Skeletal muscle tissue (tissue), 4 donors: ENCODE data around the gene ANTXR2. TPM values are rescaled to one million over a fixed set of nuclear protein-coding genes. Genes with fewer than 3 reads are reported as not detected.

Experiments
- H3K27ac ChIP-seq: one replicate; pipeline ENCODE4 v1.7.0; 2013; ENCODE audit warnings: mild to moderate bottlenecking, low read depth, low read length, inconsistent platforms
- H3K27me3 ChIP-seq, 3 donors: one replicate each; pipeline ENCODE4 v1.7.0; 2013; ENCODE audit warnings: low read length in 3 of 3; ENCODE audit not compliant: control insufficient read depth in 3 of 3, insufficient read depth in 3 of 3
- H3K36me3 ChIP-seq, 3 donors: one replicate each; pipeline ENCODE4 v1.7.0; 2013; ENCODE audit warnings: low read length in 3 of 3; ENCODE audit not compliant: control insufficient read depth in 3 of 3, insufficient read depth in 3 of 3
- H3K4me1 ChIP-seq, 3 donors: one replicate each; pipeline ENCODE4 v1.7.0; 2013; ENCODE audit warnings: low read length in 3 of 3, mild to moderate bottlenecking in 3 of 3; ENCODE audit not compliant: control insufficient read depth in 3 of 3, insufficient read depth in 3 of 3
- H3K4me3 ChIP-seq, 3 donors: one replicate each; pipeline ENCODE4 v1.7.0; 2013; ENCODE audit warnings: low read length in 3 of 3
- H3K9ac ChIP-seq, 3 donors: one replicate each; pipeline ENCODE4 v1.7.0; 2013; ENCODE audit warnings: low read length in 3 of 3, mild to moderate bottlenecking in 3 of 3, moderate library complexity in 2 of 3, low read depth in 1 of 3
- H3K9me3 ChIP-seq, 3 donors: one replicate each; pipeline ENCODE4 v1.7.0; 2013; ENCODE audit warnings: low read length in 3 of 3; ENCODE audit not compliant: control insufficient read depth in 3 of 3
- total RNA-seq: library from RNA; depleted of rRNA; stranded (reverse); fragments of >200 nt; gene quantifications from one replicate; pipeline ENCODE4 v1.2.3, GENCODE V29; 2014
- donor health status: Osteomylitis.

The ANTXR2 gene
- total RNA-seq, 1 donor from 2014 or later = 45.9 TPM

- no peaks in the 10 kb centered on the region for H3K27me3 ChIP-seq
- H3K4me3 ChIP-seq = no peak overlapping the region
- no peak overlapping the region for H3K27ac ChIP-seq
- H3K4me1 ChIP-seq = no peaks in the 10 kb centered on the region
- no peaks in the 10 kb centered on the region for H3K36me3 ChIP-seq
- no peak overlapping the region for H3K9ac ChIP-seq
- H3K9me3 ChIP-seq = no peaks in the 10 kb centered on the region
Measured at GRCh38 chr4:79948739-79949138, 124.3 kb downstream of the ANTXR2 start.

- Histone ChIP-seq H3K4me1 (no peaks in the 10 kb centered on the region), H3K36me3 (no peaks in the 10 kb centered on the region), H3K4me3 (no peak overlapping the region), H3K27ac (no peak overlapping the region), H3K27me3 (no peaks in the 10 kb centered on the region), H3K9me3 (no peaks in the 10 kb centered on the region), H3K9ac (no peak overlapping the region)
Measured at GRCh38 chr4:79948261-79948660, 124.8 kb downstream of the ANTXR2 start.

- Histone ChIP-seq H3K9ac (no peak overlapping the region), H3K4me1 (no peaks in the 10 kb centered on the region), H3K27me3 (no peaks in the 10 kb centered on the region), H3K36me3 (no peaks in the 10 kb centered on the region), H3K4me3 (no peak overlapping the region), H3K27ac (no peak overlapping the region), H3K9me3 (no peaks in the 10 kb centered on the region)
Measured at GRCh38 chr4:79947386-79947785, 125.6 kb downstream of the ANTXR2 start.

- H3K9me3 ChIP-seq = no peaks in the 10 kb centered on the region
- H3K36me3 ChIP-seq = no peaks in the 10 kb centered on the region
- no peak overlapping the region for H3K9ac ChIP-seq
- H3K4me1 ChIP-seq = peaks cover 0 to 4% (median 0%) of the 10 kb centered on the region in 3 donors
- H3K27ac ChIP-seq = no peak overlapping the region
- no peaks in the 10 kb centered on the region for H3K27me3 ChIP-seq
- no peak overlapping the region for H3K4me3 ChIP-seq
Measured at GRCh38 chr4:79935274-79935673, 137.8 kb downstream of the ANTXR2 start.

GRCh38 chr4:79934660-79935059 is 138.4 kb downstream of the ANTXR2 start:
- no peak overlapping the region for H3K4me3 ChIP-seq
- no peak overlapping the region for H3K9ac ChIP-seq
- no peaks in the 10 kb centered on the region for H3K27me3 ChIP-seq

GRCh38 chr4:79927931-79928330 is 145.1 kb downstream of the ANTXR2 start:
- H3K27ac ChIP-seq = no peak overlapping the region
- no peak overlapping the region for H3K9ac ChIP-seq
- H3K27me3 ChIP-seq = no peaks in the 10 kb centered on the region
- H3K4me3 ChIP-seq = no peak overlapping the region
- no peaks in the 10 kb centered on the region for H3K9me3 ChIP-seq
- H3K4me1 ChIP-seq = peaks cover 0 to 4% (median 0%) of the 10 kb centered on the region in 3 donors
- no peaks in the 10 kb centered on the region for H3K36me3 ChIP-seq

More at GRCh38 chr4:79934660-79935059, 138.4 kb downstream of the ANTXR2 start:
- Histone ChIP-seq H3K36me3 (no peaks in the 10 kb centered on the region), H3K9me3 (no peaks in the 10 kb centered on the region), H3K27ac (no peak overlapping the region), H3K4me1 (peaks cover 0 to 4% (median 0%) of the 10 kb centered on the region in 3 donors)

- Histone ChIP-seq H3K27ac (no peak overlapping the region), H3K4me1 (no peaks in the 10 kb centered on the region), H3K9ac (no peak overlapping the region), H3K27me3 (no peaks in the 10 kb centered on the region), H3K4me3 (no peak overlapping the region), H3K36me3 (no peaks in the 10 kb centered on the region), H3K9me3 (no peaks in the 10 kb centered on the region)
Measured at GRCh38 chr4:79923281-79923680, 149.7 kb downstream of the ANTXR2 start.

GRCh38 chr4:79922011-79922410 is 151.0 kb downstream of the ANTXR2 start:
- no peak overlapping the region for H3K27ac ChIP-seq
- no peak overlapping the region for H3K4me3 ChIP-seq
- no peak overlapping the region for H3K9ac ChIP-seq
- no peaks in the 10 kb centered on the region for H3K36me3 ChIP-seq
- H3K27me3 ChIP-seq = no peaks in the 10 kb centered on the region
- no peaks in the 10 kb centered on the region for H3K4me1 ChIP-seq
- H3K9me3 ChIP-seq = no peaks in the 10 kb centered on the region

GRCh38 chr4:79920163-79920853 is 152.7 kb downstream of the ANTXR2 start:
- Histone ChIP-seq H3K27me3 (no peaks in the 10 kb centered on the region), H3K4me3 (no peak overlapping the region), H3K9ac (no peak overlapping the region), H3K9me3 (no peaks in the 10 kb centered on the region), H3K36me3 (no peaks in the 10 kb centered on the region), H3K4me1 (no peaks in the 10 kb centered on the region), H3K27ac (no peak overlapping the region)

GRCh38 chr4:79918292-79918691 is 154.7 kb downstream of the ANTXR2 start:
- no peaks in the 10 kb centered on the region for H3K4me1 ChIP-seq
- H3K9ac ChIP-seq = no peak overlapping the region
- H3K27me3 ChIP-seq = no peaks in the 10 kb centered on the region
- H3K4me3 ChIP-seq = no peak overlapping the region
- H3K36me3 ChIP-seq = no peaks in the 10 kb centered on the region
- no peaks in the 10 kb centered on the region for H3K9me3 ChIP-seq
- H3K27ac ChIP-seq = no peak overlapping the region
